ENCODE measurements around the gene WFIKKN1. TPM values are rescaled to one million over a fixed set of nuclear protein-coding genes. Genes with fewer than 3 reads are reported as not detected.

The WFIKKN1 gene
- total and polyA plus RNA-seq, 2 experiments from 2014 or later = 3.5 to 6.8 TPM

- no peak for TF ChIP-seq REST (IDR thresholded peaks at IDR 0.05; ENCODE audit: unreplicated experiment)
- no peak for TF ChIP-seq ZNF114 (CRISPR knock-in tag; IDR thresholded peaks at IDR 0.05)
- no peak for TF ChIP-seq ETS1 (IDR thresholded peaks at IDR 0.05)
- no peak for TF ChIP-seq POLR2AphosphoS5 (IDR thresholded peaks at IDR 0.05; ENCODE audit: low read depth)
- TF ChIP-seq CTCF (conservative IDR thresholded peaks at IDR 0.05; ENCODE audit: low read depth in 2 of 2) = no peak
- no peak for TF ChIP-seq EZH2 (IDR thresholded peaks at IDR 0.05; ENCODE audit: low read depth, unreplicated experiment)
- no peak for TF ChIP-seq ZNF331 (CRISPR knock-in tag; IDR thresholded peaks at IDR 0.05; ENCODE audit: low read depth)
- TF ChIP-seq CREB1 (CRISPR knock-in tag; IDR thresholded peaks at IDR 0.05; ENCODE audit: low read depth) = no peak
- TF ChIP-seq STAT1 (IDR thresholded peaks at IDR 0.05; ENCODE audit: unreplicated experiment) = no peak
- TF ChIP-seq EZH2phosphoT487 (IDR thresholded peaks at IDR 0.05; ENCODE audit: unreplicated experiment) = no peak
Measured at GRCh38 chr16:620700-621525, 9.9 kb upstream of the WFIKKN1 start (continued).

GRCh38 chr16:621526-622105, 9.2 kb upstream of the WFIKKN1 start:
- Histone ChIP-seq H3K79me2 (replicated peaks; ENCODE audit: insufficient read depth) (no peaks in the 10 kb centered on the region; the same call in 1 of the 2 replicates), H3K27ac (ENCODE audit: low read depth) (0 out of 2 replicates have a peak overlapping the region, but pooled peaks have one; percentile 4), H3K36me3 (ENCODE audit: insufficient read depth) (no peaks in the 10 kb centered on the region), H3K27me3 (ENCODE audit: insufficient read depth) (no peaks in the 10 kb centered on the region), H3F3A (replicated peaks; ENCODE audit: low read depth) (peaks cover 21% of the 10 kb centered on the region), H2AFZ (no peak overlapping the region), H3K4me3 (no peak overlapping the region), H4K20me1 (replicated peaks; ENCODE audit: insufficient read depth) (peaks cover 10% of the 10 kb centered on the region; the same call in 1 of the 2 replicates), H3K4me1 (ENCODE audit: insufficient read depth) (peaks cover 12% of the 10 kb centered on the region; the same call in 1 of the 2 replicates), H3K9me2 (ENCODE audit: insufficient read depth) (no peaks in the 10 kb centered on the region), H3K4me2 (no peak overlapping the region)
- no peak for DNase-seq (ENCODE audit: low spot score)
- Mint-ChIP-seq H3K4me1 (peaks cover 28% of the 10 kb centered on the region), H3K36me3 (ENCODE audit: low read depth) (no peaks in the 10 kb centered on the region; the same call in 2 of the 3 replicates), H3K4me3 (no peak overlapping the region; the same call in 2 of the 3 replicates), H3K9me3 (no peaks in the 10 kb centered on the region; the same call in 2 of the 3 replicates), H3K27me3 (ENCODE audit: insufficient read depth, low read depth, poor library complexity) (peaks cover 9% of the 10 kb centered on the region), H3K27ac (peak overlapping the region; percentile 34; the same call in 1 of the 2 replicates)
- no peak for ATAC-seq
- no peak for TF ChIP-seq ZNF114 (CRISPR knock-in tag; IDR thresholded peaks at IDR 0.05)
- no peak for TF ChIP-seq CREB1 (CRISPR knock-in tag; IDR thresholded peaks at IDR 0.05; ENCODE audit: low read depth)
- no peak for TF ChIP-seq CTCF (conservative IDR thresholded peaks at IDR 0.05; ENCODE audit: low read depth in 2 of 2)
- TF ChIP-seq JUNB (IDR thresholded peaks at IDR 0.05; ENCODE audit: unreplicated experiment) = no peak
- TF ChIP-seq ETS1 (IDR thresholded peaks at IDR 0.05) = no peak

All from GM23338 (cell line).